H7 (cell line): Measurements from ENCODE around the gene MOCOS. TPM values are rescaled to one million over a fixed set of nuclear protein-coding genes. Genes with fewer than 3 reads are reported as not detected.

Experiments
- DNase-seq: peaks from one replicate; pipeline ENCODE4 v3.0.0; 2012
- H3K27me3 ChIP-seq: 2 replicates; pipeline ENCODE4 v1.6.0; 2011; ENCODE audit warnings: mild to moderate bottlenecking, low read length; ENCODE audit not compliant: control insufficient read depth, insufficient read depth
- H3K36me3 ChIP-seq: replicated peaks from 2 replicates; pipeline ENCODE4 v1.5.1; 2011; ENCODE audit warnings: low read length; ENCODE audit not compliant: control insufficient read depth, insufficient read depth
- H3K4me3 ChIP-seq: 2 replicates; pipeline ENCODE4 v1.5.1; 2011; ENCODE audit warnings: low read depth, mild to moderate bottlenecking, control low read depth, low read length, moderate library complexity; ENCODE audit not compliant: insufficient read depth
- total RNA-seq: library from RNA; depleted of rRNA; stranded (reverse); fragments of >200 nt; shearing (Covaris generic); gene quantifications from 2 replicates; pipeline ENCODE4 v1.2.3, GENCODE V29; 2014

MOCOS gene
- total RNA-seq, 1 experiment from 2014 or later, result 2.4 TPM

DNA sequence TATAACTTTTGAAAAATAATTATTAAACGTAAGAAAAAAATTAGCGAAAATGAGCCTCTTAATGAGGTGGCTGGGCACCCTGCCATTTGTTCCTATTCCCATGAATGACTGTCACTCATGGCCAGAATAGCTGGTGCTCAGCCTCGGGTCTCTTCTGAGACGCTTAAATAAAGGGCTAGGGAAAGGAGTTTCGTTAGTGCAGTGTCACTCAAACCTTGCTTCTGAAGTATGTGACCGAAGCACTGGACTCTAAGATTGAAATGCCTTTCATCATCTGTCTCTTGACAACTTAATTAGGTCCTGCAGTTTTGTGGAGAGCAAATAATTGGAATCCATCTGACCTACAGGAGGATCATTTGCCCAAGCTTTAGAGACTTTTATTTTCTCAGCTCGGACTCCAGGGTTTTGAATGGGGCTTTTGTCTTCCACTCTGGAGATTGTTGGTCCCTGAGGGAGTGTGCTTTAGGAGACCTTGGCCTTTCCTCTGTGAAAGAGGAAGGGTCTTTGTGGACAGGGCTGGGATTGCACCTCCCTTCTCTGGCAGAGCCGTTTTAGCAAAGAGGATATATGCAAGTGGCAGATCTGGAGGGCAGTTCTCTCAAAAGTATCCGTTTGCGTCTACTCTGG lies 67.9 kb downstream of the MOCOS start:
- DNase-seq, result no peak

GRCh38 chr18:36256094-36256493 lies 68.8 kb downstream of the MOCOS start:
- no peaks in the 10 kb centered on the region for H3K36me3 ChIP-seq
- H3K27me3 ChIP-seq, result no peaks in the 10 kb centered on the region
- no peak for DNase-seq
- no peak overlapping the region for H3K4me3 ChIP-seq

More for the DNA sequence above, 67.9 kb downstream of the MOCOS start:
- no peak overlapping the region for H3K4me3 ChIP-seq
- H3K27me3 ChIP-seq, result no peaks in the 10 kb centered on the region
- H3K36me3 ChIP-seq, result no peaks in the 10 kb centered on the region

DNA sequence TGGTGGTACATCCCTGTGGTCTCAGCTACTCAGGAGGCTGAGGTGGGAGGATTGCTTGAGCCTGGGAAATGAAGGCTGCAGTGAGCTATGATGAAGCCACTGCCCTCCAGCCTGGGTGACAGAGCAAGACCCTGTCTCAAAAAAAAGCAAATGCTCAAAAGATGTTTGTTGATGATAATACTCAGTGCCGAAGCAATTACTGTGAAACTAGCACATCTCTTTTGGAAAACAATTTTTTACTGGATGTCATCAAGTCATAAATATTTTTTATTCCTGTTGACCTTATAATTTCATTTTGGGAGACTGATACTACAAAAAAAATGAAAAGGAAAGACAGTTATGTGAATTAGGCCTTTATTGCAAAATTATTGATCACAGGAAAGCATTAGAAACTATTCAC lies 75.7 kb downstream of the MOCOS start:
- DNase-seq, result no peak
- Histone ChIP-seq H3K36me3 (no peaks in the 10 kb centered on the region), H3K4me3 (no peak overlapping the region), H3K27me3 (no peaks in the 10 kb centered on the region; the same call in 1 of the 2 replicates)

GRCh38 chr18:36264283-36264682 lies 77.0 kb downstream of the MOCOS start:
- Histone ChIP-seq H3K36me3 (no peaks in the 10 kb centered on the region; the same call in 1 of the 2 replicates), H3K4me3 (no peak overlapping the region), H3K27me3 (no peaks in the 10 kb centered on the region; the same call in 1 of the 2 replicates)
- no peak for DNase-seq

GRCh38 chr18:36265015-36265414 lies 77.7 kb downstream of the MOCOS start:
- Histone ChIP-seq H3K4me3 (no peak overlapping the region), H3K27me3 (no peaks in the 10 kb centered on the region; the same call in 1 of the 2 replicates), H3K36me3 (no peaks in the 10 kb centered on the region; the same call in 1 of the 2 replicates)
- no peak for DNase-seq

DNA sequence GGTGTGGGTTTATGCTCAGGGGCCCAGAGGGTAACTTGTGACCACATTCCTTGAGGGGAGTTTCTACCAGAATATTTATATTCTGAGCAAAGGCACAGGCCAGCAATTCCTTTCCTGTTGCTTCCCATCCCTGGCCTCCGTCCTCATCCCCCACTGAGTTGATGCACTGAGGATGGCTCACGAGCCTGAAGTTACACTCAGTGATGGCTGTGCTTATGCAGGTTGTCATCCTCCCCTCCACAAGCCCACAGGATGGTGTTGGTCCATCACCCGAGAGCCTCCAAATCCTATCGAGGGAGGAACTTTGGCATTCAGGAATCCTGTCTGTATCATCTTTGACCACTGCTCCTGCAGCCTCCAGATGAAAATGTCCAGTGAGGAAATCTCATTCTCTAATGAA lies 81.9 kb downstream of the MOCOS start:
- H3K27me3 ChIP-seq, result no peaks in the 10 kb centered on the region; the same call in 1 of the 2 replicates
- H3K4me3 ChIP-seq, result no peak overlapping the region
- no peak for DNase-seq
- H3K36me3 ChIP-seq, result no peaks in the 10 kb centered on the region; the same call in 1 of the 2 replicates

GRCh38 chr18:36271153-36271552 lies 83.9 kb downstream of the MOCOS start:
- Histone ChIP-seq H3K36me3 (no peaks in the 10 kb centered on the region; the same call in 1 of the 2 replicates), H3K27me3 (no peaks in the 10 kb centered on the region), H3K4me3 (no peak overlapping the region)
- no peak for DNase-seq

DNA sequence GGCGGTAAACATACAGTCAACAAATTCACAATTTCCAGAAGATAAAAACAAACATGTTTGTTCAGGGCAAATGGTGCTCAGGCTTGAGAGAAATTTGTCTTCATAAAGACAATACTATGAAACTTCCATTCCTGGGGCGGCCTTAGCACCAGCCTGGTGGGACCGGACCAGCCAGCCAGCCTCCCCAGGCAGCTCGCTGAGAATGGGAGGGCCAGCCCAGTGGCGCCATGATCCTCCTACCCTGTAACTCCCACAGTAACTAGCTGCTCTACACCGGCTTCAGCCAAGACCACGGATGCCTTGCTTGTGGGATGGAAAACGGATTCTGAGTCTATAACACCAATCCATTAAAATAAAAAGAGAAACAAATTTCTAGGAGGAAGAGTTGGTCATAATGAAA lies 86.0 kb downstream of the MOCOS start:
- no peak for DNase-seq
- Histone ChIP-seq H3K36me3 (no peaks in the 10 kb centered on the region; the same call in 1 of the 2 replicates), H3K27me3 (no peaks in the 10 kb centered on the region), H3K4me3 (no peak overlapping the region)

DNA sequence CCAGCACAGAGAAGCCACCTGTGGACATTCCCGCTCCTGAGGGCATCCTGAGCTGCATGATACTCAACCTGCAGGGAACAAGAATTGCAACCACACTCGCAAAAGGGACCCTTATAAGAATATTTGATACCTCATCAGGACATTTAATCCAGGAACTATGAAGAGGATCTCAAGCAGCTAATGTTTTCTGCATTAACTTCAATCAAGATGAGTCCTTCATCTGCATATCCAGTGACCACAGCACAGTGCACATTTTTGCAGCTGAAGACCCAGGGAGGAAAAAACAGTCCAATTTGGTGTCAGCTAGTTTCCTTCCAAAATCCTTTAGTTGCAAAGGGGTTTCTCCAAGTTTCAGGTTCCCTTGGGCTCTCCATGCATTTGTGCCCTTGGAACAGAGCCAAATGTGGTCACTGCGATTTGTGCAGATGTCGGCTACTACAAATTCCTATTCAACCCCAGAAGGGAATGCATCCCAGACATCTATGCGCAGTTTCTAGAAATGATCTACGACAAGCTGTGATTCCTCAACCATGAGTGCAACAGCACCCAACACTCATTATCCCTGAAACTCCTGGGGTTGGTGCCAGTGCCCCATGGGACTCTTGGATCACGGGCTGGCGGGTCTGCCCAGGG lies 86.9 kb downstream of the MOCOS start:
- DNase-seq, result no peak
- Histone ChIP-seq H3K36me3 (no peaks in the 10 kb centered on the region; the same call in 1 of the 2 replicates), H3K27me3 (no peaks in the 10 kb centered on the region), H3K4me3 (no peak overlapping the region)

GRCh38 chr18:36275561-36275960 lies 88.3 kb downstream of the MOCOS start:
- H3K4me3 ChIP-seq, result no peak overlapping the region
- no peaks in the 10 kb centered on the region for H3K36me3 ChIP-seq
- H3K27me3 ChIP-seq, result no peaks in the 10 kb centered on the region
- DNase-seq, result no peak

- Histone ChIP-seq H3K27me3 (no peaks in the 10 kb centered on the region), H3K36me3 (no peaks in the 10 kb centered on the region), H3K4me3 (no peak overlapping the region)
- DNase-seq, result no peak
Measured at GRCh38 chr18:36279001-36279400, 91.7 kb downstream of the MOCOS start.

GRCh38 chr18:36281936-36282335 lies 94.6 kb downstream of the MOCOS start:
- DNase-seq, result no peak
- no peaks in the 10 kb centered on the region for H3K27me3 ChIP-seq
- no peak overlapping the region for H3K4me3 ChIP-seq
- H3K36me3 ChIP-seq, result no peaks in the 10 kb centered on the region

DNA sequence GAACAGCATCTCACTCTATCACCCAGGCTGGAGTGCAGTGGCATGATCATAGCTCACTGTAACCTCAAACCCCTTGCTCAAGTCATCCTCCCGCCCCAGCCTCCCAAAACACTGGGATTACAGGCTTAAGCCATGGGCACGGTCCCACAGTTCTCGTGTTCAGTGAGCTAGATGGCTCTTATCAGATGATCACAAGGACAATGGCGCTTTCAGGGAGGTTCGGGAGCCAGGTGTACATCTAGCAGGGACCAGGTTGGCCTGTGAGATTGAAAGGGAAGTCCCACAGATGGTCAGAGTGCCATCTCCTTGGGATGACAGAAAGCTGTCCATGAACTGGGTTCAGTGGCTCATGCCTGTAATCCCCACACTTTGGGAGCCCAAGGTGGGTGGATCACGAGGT lies 96.2 kb downstream of the MOCOS start:
- H3K4me3 ChIP-seq, result no peak overlapping the region

DNA sequence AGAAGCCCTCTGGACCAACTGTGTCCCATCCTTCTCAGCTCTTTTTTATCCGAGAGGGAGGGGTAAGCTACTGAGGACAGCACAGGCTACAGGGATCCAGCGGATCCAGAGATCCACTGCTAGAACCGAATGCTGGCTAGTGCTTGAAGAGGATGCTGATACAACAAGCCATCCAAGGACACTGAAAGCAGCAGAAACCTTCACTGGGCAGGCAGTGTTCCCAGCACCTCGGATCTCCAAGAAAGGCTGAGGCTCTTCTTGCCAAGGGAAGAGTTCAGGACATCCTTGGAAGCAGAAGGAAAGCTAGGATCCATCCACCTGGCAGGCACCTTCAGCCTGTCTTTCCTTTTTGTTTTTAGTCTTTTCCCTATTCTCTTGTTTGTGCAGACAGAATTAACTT lies 97.0 kb downstream of the MOCOS start:
- Histone ChIP-seq H3K36me3 (no peaks in the 10 kb centered on the region), H3K27me3 (no peaks in the 10 kb centered on the region)

More for the DNA sequence above, 96.2 kb downstream of the MOCOS start:
- Histone ChIP-seq H3K36me3 (no peaks in the 10 kb centered on the region), H3K27me3 (no peaks in the 10 kb centered on the region)
- no peak for DNase-seq

DNA sequence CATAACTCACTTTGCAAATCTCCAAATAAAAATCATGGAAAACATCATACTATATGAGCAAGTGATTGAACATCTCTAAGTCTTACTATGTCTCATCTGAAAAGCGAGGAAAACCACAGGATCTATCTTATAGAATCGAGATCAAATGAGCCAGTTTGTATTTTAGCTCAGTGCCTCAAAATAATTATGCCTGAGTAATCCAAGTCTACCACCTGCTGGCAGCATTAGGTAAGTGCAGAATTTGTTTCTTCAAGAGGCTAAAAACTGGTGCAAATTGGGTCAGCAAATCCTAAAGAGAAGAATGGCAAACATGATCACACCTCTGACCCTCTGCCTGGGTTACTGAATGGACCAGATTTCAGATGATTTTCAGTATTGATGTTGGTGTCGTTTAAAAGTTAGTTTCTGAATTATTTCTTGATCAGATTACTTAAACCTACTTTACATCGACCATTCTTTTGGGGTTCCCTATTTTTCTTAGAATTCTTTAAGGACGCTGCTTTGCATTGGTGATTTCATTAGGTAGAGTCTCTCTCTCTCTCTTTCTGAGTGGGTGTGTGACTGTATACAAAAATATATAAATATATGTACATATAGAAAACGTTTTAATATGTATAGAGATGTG lies 97.5 kb downstream of the MOCOS start:
- Histone ChIP-seq H3K36me3 (no peaks in the 10 kb centered on the region), H3K27me3 (no peaks in the 10 kb centered on the region), H3K4me3 (no peak overlapping the region)
- DNase-seq, result peak; percentile 46

More for the DNA sequence above, 97.0 kb downstream of the MOCOS start:
- H3K4me3 ChIP-seq, result no peak overlapping the region
- no peak for DNase-seq
